ENCODE measurements around the gene MRFAP1. TPM values are rescaled to one million over a fixed set of nuclear protein-coding genes. Genes with fewer than 3 reads are reported as not detected.

MRFAP1 gene
- total and polyA plus RNA-seq, 8 donors = 51.9 to 369 (median 186) TPM

GRCh38 chr4:6610856-6611430, 29.5 kb upstream of the MRFAP1 start:
- intact Hi-C loops (cut with DNase I; ENCODE audit: low total_unique reads) = no loop called here

GRCh38 chr4:6612961-6613675, 27.4 kb upstream of the MRFAP1 start:
- Histone ChIP-seq H3K9me3 (no peaks in the 10 kb centered on the region), H3K36me3 (peaks cover 66 to 100% (median 96%) of the 10 kb centered on the region in 4 donors), H3K27me3 (no peaks in the 10 kb centered on the region), H3K27ac (no peak overlapping the region), H3K4me1 (no peaks in the 10 kb centered on the region), H3K4me3 (no peak overlapping the region)
- intact Hi-C loops (cut with DNase I; ENCODE audit: low total_unique reads) = no loop called here
- TF ChIP-seq CTCF (IDR thresholded peaks at IDR 0.05) = no peak
- WGBS, 5 donors = 94 to 99% (median 96%) methylated on average over 3 of the region's 3 CpGs
- no peak for DNase-seq

More at GRCh38 chr4:6610856-6611430, 29.5 kb upstream of the MRFAP1 start:
- Histone ChIP-seq H3K27ac (no peak overlapping the region), H3K27me3 (no peaks in the 10 kb centered on the region), H3K4me1 (no peaks in the 10 kb centered on the region), H3K9me3 (no peaks in the 10 kb centered on the region), H3K4me3 (no peak overlapping the region), H3K36me3 (peaks cover 64 to 100% (median 96%) of the 10 kb centered on the region in 4 donors)
- TF ChIP-seq POLR2A (IDR thresholded peaks at IDR 0.05) (no peak), CTCF (IDR thresholded peaks at IDR 0.05) (no peak), POLR2AphosphoS5 (IDR thresholded peaks at IDR 0.05) (no peak), EP300 (IDR thresholded peaks at IDR 0.05) (no peak)
- no peak for DNase-seq
- WGBS, 5 donors = 93 to 96% (median 95%) methylated on average over 13 to 24 of the region's 24 CpGs

GRCh38 chr4:6613676-6614651, 26.5 kb upstream of the MRFAP1 start:
- 85 to 88% (median 86%) methylated on average over 11 to 17 of the region's 17 CpGs for WGBS, 5 donors
- no peak overlapping the region for H3K4me3 ChIP-seq
- TF ChIP-seq EP300 (IDR thresholded peaks at IDR 0.05) (no peak), CTCF (IDR thresholded peaks at IDR 0.05) (no peak), POLR2AphosphoS5 (IDR thresholded peaks at IDR 0.05) (no peak), POLR2A (IDR thresholded peaks at IDR 0.05) (no peak)
- DNase-seq = no peak
- intact Hi-C loops (cut with DNase I; ENCODE audit: low total_unique reads) = no loop called here
- no peaks in the 10 kb centered on the region for H3K27me3 ChIP-seq
- H3K4me1 ChIP-seq = no peaks in the 10 kb centered on the region
- no peaks in the 10 kb centered on the region for H3K9me3 ChIP-seq
- no peak overlapping the region for H3K27ac ChIP-seq
- peaks cover 75 to 100% (median 96%) of the 10 kb centered on the region in 4 donors for H3K36me3 ChIP-seq

GRCh38 chr4:6614701-6615230, 25.7 kb upstream of the MRFAP1 start:
- H3K27ac ChIP-seq = no peak overlapping the region
- DNase-seq = no peak
- TF ChIP-seq EP300 (IDR thresholded peaks at IDR 0.05) (no peak), POLR2A (IDR thresholded peaks at IDR 0.05) (no peak), POLR2AphosphoS5 (IDR thresholded peaks at IDR 0.05) (no peak), CTCF (IDR thresholded peaks at IDR 0.05) (no peak)
- H3K4me3 ChIP-seq = no peak overlapping the region
- no peaks in the 10 kb centered on the region for H3K4me1 ChIP-seq
- H3K36me3 ChIP-seq = peaks cover 80 to 100% (median 96%) of the 10 kb centered on the region in 4 donors
- no peaks in the 10 kb centered on the region for H3K27me3 ChIP-seq
- intact Hi-C loops (cut with DNase I; ENCODE audit: low total_unique reads) = no loop called here
- H3K9me3 ChIP-seq = no peaks in the 10 kb centered on the region
- 86 to 95% (median 90%) methylated on average over 10 to 11 of the region's 11 CpGs for WGBS, 5 donors

All from stomach (tissue), 9 donors.